NCI-H1694 treated with DMSO at 0.1 percent for 48 hours (cell line): ENCODE data around the gene EPB41.
"Not testable (repeated sequence)": the region's sequence is repeated elsewhere in the genome, so short reads cannot be mapped to it uniquely, and the experiment has no call there.

Experiments
- DNase-seq: peaks from one replicate; lab custom pipeline; 2025; lab: John Stamatoyannopoulos, UW

The EPB41 gene

GRCh38 chr1:28981210-28981609, 66.8 kb downstream of the EPB41 start:
- DNase-seq = no peak

GRCh38 chr1:28982198-28982597, 67.8 kb downstream of the EPB41 start:
- no peak for DNase-seq

GRCh38 chr1:28983091-28983490, 68.7 kb downstream of the EPB41 start:
- no peak for DNase-seq

- DNase-seq = no peak
Observed at GRCh38 chr1:28983509-28984310, 69.3 kb downstream of the EPB41 start.

- DNase-seq = no peak
Observed at GRCh38 chr1:28984311-28984684, 69.9 kb downstream of the EPB41 start.

- no peak for DNase-seq
Observed at GRCh38 chr1:28985427-28985826, 71.1 kb downstream of the EPB41 start.

GRCh38 chr1:28986306-28986910, 72.0 kb downstream of the EPB41 start:
- no peak for DNase-seq

GRCh38 chr1:29002792-29003191, 88.4 kb downstream of the EPB41 start:
- DNase-seq = no peak

- DNase-seq = no peak
Observed at GRCh38 chr1:29004288-29004687, 89.9 kb downstream of the EPB41 start.

- DNase-seq = no peak
Observed at GRCh38 chr1:29004798-29005197, 90.4 kb downstream of the EPB41 start.

GRCh38 chr1:29011775-29012174, 97.4 kb downstream of the EPB41 start:
- DNase-seq = no peak

GRCh38 chr1:29017235-29017634, 102.9 kb downstream of the EPB41 start:
- DNase-seq = no peak

GRCh38 chr1:29017975-29018712, 103.8 kb downstream of the EPB41 start:
- no peak for DNase-seq

GRCh38 chr1:29022620-29023019, 108.3 kb downstream of the EPB41 start:
- DNase-seq = no peak

GRCh38 chr1:29029667-29030066, 115.3 kb downstream of the EPB41 start:
- DNase-seq = peak; percentile 8

- no peak for DNase-seq
Observed at GRCh38 chr1:29032841-29033240, 118.5 kb downstream of the EPB41 start.

- DNase-seq = peak; percentile 44
Observed at GRCh38 chr1:29033829-29034466, 119.6 kb downstream of the EPB41 start.

GRCh38 chr1:29043274-29043965, 129.1 kb downstream of the EPB41 start:
- DNase-seq = no peak

GRCh38 chr1:29044010-29044409, 129.6 kb downstream of the EPB41 start:
- no peak for DNase-seq

GRCh38 chr1:29045663-29046062, 131.3 kb downstream of the EPB41 start:
- DNase-seq = not testable (repeated sequence)

GRCh38 chr1:29047142-29047541, 132.8 kb downstream of the EPB41 start:
- DNase-seq = no peak

GRCh38 chr1:29050166-29050565, 135.8 kb downstream of the EPB41 start:
- peak; percentile 94 for DNase-seq
